ENCODE measurements around the gene TRMT61A. TPM values are rescaled to one million over a fixed set of nuclear protein-coding genes. Genes with fewer than 3 reads are reported as not detected.

Gene TRMT61A
- total and polyA plus RNA-seq, 10 of the 15 experiments (the other 5 are each of a cell fraction or from before 2014, with no cell fraction given): 0.11 to 21.9 (median 11.4) TPM

- DNase-seq (ENCODE audit: low read depth, low spot score): no peak
- SMC1A ChIA-PET (ENCODE audit: uncharacterized antibody, unreplicated experiment): interaction anchor here (0.7 to 1.4 kb wide), 3 partner anchors 33 to 245 kb away, joined by 3 read pairs; partner anchors contain the start of gene TRMT61A
- H3K9me3 ChIP-seq (replicated peaks; ENCODE audit: control insufficient read depth, insufficient read depth, low read length): no peaks in the 10 kb centered on the region
- H3K79me2 ChIP-seq (ENCODE audit: control insufficient read depth, insufficient read depth, low read length): peaks cover 79% of the 10 kb centered on the region
- intact Hi-C loops (cut with micrococcal nuclease; ENCODE audit: unreplicated experiment) (loop anchor here (5.0 kb wide), 1 partner anchor 70 kb away; no protein-coding TSS in a partner anchor), in situ Hi-C loops (cut with MboI) (no loop called here)
- 0% methylated on average over 20 of the region's 25 CpGs for WGBS (ENCODE audit: insufficient coverage, insufficient replicate concordance, low lambda C conversion rate, missing lambda C conversion rate)
- H2AFZ ChIP-seq (ENCODE audit: control insufficient read depth, low read depth, low read length): peak overlapping the region; percentile 96
- H3K9ac ChIP-seq (ENCODE audit: control insufficient read depth, insufficient read depth, low read length): peak overlapping the region; percentile 82
- ATAC-seq: no peak; the same call in 2 of the 3 replicates
- H3K4me3 ChIP-seq: peak overlapping the region; percentile 97
- no peaks in the 10 kb centered on the region for H3K27me3 ChIP-seq (replicated peaks in 1 of 2; ENCODE audit: control insufficient read depth in 2 of 2, insufficient read depth in 2 of 2, low read length in 1 of 2)
- H3K4me1 ChIP-seq (ENCODE audit: control insufficient read depth, insufficient read depth, low read length): peaks cover 13% of the 10 kb centered on the region
- peaks cover 0 to 14% of the 10 kb centered on the region in 2 experiments; a peak in 3 of 4 replicates for H3K36me3 ChIP-seq (ENCODE audit: control insufficient read depth in 2 of 2, insufficient read depth in 2 of 2, low read length in 1 of 2)
- 0 out of 2 replicates have a peak, but pooled peaks cover 6% of the 10 kb centered on the region for H4K20me1 ChIP-seq (ENCODE audit: control insufficient read depth, insufficient read depth)
- CTCF ChIA-PET: interaction anchor here (1.2 to 1.3 kb wide), 2 partner anchors 35 to 41 kb away, joined by 4 read pairs; no protein-coding TSS in a partner anchor
- RAD21 ChIA-PET (ENCODE audit: unreplicated experiment): interaction anchor here (1.6 kb wide), 1 partner anchor 32 kb away, joined by 5 read pairs; no protein-coding TSS in a partner anchor
- H3K4me2 ChIP-seq (ENCODE audit: control insufficient read depth, insufficient read depth): peak overlapping the region; percentile 88; the same call in 1 of the 2 replicates
- POLR2A ChIA-PET: interaction anchor here (0.7 kb wide), 1 partner anchor 158 kb away, joined by 3 read pairs; no protein-coding TSS in a partner anchor
- TF ChIP-seq GABPA (IDR thresholded peaks at IDR 0.05; ENCODE audit: low read depth): peak; percentile 30; the same call in 1 of the 2 replicates
- no peak for TF ChIP-seq TCF12 (IDR thresholded peaks at IDR 0.05; ENCODE audit: low read depth, low read length)
- peak; percentile 6; the same call in 1 of the 2 replicates for TF ChIP-seq SIN3A (IDR thresholded peaks at IDR 0.05; ENCODE audit: low read depth, low read length)
- TF ChIP-seq CHD4 (IDR thresholded peaks at IDR 0.05): no peak
- no peak for TF ChIP-seq TAF1 (IDR thresholded peaks at IDR 0.05; ENCODE audit: borderline replicate concordance, low read depth, low read length)
- TF ChIP-seq RELB (IDR thresholded peaks at IDR 0.05; ENCODE audit: low read depth): no peak
- TF ChIP-seq YBX1 (IDR thresholded peaks at IDR 0.05): no peak
- no peak for TF ChIP-seq SRF (IDR thresholded peaks at IDR 0.05; ENCODE audit: low read depth in 2 of 2, low read length in 2 of 2)
- TF ChIP-seq ZBTB40 (IDR thresholded peaks at IDR 0.05; ENCODE audit: borderline replicate concordance): no peak
- 0 out of 2 replicates have a peak, but pooled peaks have one; percentile 3 for TF ChIP-seq RUNX3 (IDR thresholded peaks at IDR 0.05; ENCODE audit: low read length)
- TF ChIP-seq MXI1 (IDR thresholded peaks at IDR 0.05; ENCODE audit: low read depth, low read length): 0 out of 2 replicates have a peak, but pooled peaks have one; percentile 1
- no peak for TF ChIP-seq RELA (IDR thresholded peaks at IDR 0.05; ENCODE audit: borderline replicate concordance, partially characterized antibody)
- no peak for FAIRE-seq
- BruUV-seq (replicated peaks): no TSS peak
- peak overlapping the region; percentile 94 for H3K27ac ChIP-seq (ENCODE audit: control insufficient read depth, insufficient read depth)
Observed at GRCh38 chr14:103562179-103562428, 33.1 kb downstream of the TRMT61A start.
